NCI-H345 treated with DMSO at 0.1 percent for 48 hours (cell line): ENCODE data around the gene SLC43A1.
A peak's percentile ranks its signal among the peaks of the same experiment; 100 is the strongest.
"Not testable (repeated sequence)": the region's sequence is repeated elsewhere in the genome, so short reads cannot be mapped to it uniquely, and the experiment has no call there.

Experiments used
- DNase-seq: peaks from one replicate; lab custom pipeline; 2025; ENCODE audit not compliant: unreplicated experiment; lab: John Stamatoyannopoulos, UW

Gene SLC43A1

DNA sequence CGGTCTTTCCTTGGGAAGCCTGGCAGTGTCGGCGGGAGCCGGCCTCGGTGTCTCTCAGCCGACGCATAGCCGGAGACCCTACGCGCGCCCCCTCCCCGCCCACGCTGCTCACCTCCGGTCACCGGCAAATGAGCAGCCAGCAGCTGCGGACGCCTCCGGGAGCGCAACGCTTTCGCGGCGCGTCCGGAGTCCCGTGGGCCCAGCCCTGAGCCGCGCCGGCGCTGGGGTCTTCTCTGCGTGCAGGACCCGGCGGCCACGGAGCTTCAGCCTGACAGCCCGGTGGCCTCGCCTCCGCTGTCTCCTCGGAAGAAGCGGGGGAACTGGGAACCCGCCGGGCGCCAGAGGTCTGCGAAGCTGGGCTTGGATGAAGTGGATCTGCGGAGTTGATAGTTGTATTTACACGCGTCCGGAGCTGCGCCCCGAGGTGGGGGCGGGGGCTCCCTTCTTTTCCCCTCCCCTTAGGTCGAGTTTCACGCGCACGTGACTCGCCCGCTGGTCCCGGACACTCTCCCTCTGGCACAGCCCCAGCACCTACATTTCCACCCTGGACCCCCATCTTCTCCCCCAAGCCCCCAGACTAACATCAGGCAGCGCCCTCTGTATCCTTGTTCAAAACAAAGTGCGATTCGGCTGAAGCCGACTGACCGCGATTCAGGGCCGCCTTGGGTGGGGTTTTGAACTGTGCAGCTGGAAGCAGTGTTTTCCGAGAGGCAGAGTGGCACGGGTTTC, at the start of gene SLC43A1:
TSS of gene SLC43A1 (minus strand) at position 371 of the 729 bp plus-strand sequence. CDS start 1,591 bp downstream, outside the sequence.
- DNase-seq = no peak

DNA sequence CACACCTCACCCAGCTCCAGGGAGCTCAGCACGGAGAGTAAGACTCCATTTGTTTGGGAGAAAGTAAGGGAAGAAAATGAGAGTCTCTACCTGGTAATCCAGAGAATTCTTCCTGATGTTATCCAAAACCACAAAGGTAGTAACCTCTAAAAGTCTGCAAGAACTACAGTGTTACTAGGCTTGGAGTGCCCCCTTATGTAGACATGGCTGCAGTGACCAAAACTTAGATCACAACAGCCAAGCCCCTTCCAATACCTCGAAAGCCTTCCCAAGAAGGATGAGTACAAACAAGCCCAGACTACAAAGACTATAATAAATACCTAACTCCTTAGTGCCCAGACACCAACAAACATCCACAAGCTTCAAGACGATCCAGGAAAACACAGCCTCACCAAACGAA, 47.1 kb upstream of the SLC43A1 start:
- no peak for DNase-seq

GRCh38 chr11:57560146-57560545, 44.6 kb upstream of the SLC43A1 start:
- DNase-seq = no peak

GRCh38 chr11:57556041-57556440, 40.5 kb upstream of the SLC43A1 start:
- DNase-seq = no peak

GRCh38 chr11:57555393-57555792, 39.9 kb upstream of the SLC43A1 start:
- no peak for DNase-seq

GRCh38 chr11:57552479-57552878, 37.0 kb upstream of the SLC43A1 start:
- no peak for DNase-seq

GRCh38 chr11:57551941-57552340, 36.4 kb upstream of the SLC43A1 start:
- DNase-seq = no peak

- DNase-seq = no peak
Measured at GRCh38 chr11:57549983-57550382, 34.5 kb upstream of the SLC43A1 start.

DNA sequence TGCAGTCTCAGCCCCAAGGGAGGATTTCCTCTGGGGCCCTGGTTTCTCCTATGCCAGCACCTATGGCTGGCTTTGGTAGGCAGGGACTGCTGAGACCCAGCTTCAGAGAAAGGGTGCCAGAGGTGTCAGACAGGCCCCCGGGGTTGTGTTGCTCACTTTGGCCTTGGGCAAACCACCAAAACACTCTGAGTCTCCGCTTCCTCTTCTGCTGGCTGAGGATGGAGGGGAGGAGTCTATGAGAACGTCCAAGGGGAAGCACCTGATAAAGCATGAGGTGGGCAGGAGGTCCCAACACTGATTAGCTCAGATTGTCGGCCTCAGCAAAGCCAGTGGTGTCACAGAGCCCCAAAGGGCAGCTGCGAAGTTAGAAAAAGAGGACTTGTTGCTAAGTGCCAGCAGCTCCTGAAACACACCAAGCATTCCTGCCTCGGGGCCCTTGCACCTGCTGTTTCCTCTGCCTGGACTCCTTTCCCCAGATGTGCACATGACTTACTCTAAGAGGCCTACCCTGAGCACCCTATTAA, 32.4 kb upstream of the SLC43A1 start:
- DNase-seq = no peak

- no peak for DNase-seq
Measured at GRCh38 chr11:57546869-57547475, 31.5 kb upstream of the SLC43A1 start.

DNA sequence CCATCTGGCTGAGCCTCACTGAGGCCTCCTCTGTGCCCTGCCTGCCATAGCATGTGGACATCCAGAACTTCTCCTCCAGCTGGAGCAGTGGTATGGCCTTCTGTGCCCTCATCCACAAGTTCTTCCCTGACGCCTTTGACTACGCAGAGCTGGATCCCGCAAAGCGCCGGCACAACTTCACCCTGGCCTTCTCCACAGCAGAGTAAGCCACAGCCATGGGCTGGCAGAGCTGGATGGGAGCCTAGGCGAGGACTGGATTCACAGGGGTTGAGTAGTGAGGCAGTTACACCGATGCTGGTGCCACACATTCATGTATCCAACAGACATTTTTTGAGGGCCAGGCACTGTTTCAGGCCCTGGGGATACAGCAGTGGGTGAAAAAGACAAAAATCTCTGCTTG, 30.9 kb upstream of the SLC43A1 start:
- no peak for DNase-seq

- no peak for DNase-seq
Measured at GRCh38 chr11:57545883-57546282, 30.4 kb upstream of the SLC43A1 start.

GRCh38 chr11:57544566-57544965, 29.1 kb upstream of the SLC43A1 start:
- no peak for DNase-seq

GRCh38 chr11:57543593-57543992, 28.1 kb upstream of the SLC43A1 start:
- no peak for DNase-seq

- DNase-seq = no peak
Measured at GRCh38 chr11:57542582-57542981, 27.1 kb upstream of the SLC43A1 start.

DNA sequence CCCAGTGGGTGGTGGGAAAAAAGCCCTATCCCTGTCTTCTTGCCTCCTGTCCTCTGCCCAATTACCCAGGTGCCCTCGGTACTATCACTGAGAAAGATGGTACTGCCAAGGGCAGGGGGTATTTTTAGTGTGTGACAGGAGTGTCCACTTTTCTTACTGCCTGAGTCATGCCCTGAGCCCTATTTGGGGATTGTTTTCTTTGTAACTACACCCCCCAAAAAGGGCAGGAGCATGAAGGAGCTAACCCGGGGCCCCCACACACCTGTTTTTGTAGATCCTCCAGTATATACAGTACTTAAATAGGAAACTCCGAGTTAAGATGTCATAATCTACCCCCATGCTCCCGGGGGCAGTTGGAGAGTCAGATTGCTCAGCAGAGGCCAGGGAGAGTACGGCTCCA, 25.7 kb upstream of the SLC43A1 start:
- no peak for DNase-seq

DNA sequence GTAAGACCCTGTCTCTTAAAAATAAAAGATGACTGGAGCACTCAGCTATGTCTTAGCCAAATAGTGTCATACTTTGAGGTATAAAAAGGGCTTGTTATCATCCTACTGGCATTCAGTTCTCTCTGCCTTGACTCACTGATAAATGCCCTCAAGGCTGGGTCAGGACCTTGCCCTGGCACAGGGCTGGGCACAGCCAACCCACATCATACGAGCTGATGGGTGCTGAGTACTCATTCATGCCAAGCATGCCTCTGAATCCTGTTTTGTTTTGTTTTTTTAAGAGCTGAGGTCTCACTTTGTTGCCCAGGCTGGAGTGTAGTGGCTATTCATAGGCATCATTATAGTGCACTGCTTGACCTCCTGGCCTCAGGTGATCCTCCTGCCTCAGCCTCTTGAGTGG, 23.8 kb upstream of the SLC43A1 start:
- DNase-seq = no peak

DNA sequence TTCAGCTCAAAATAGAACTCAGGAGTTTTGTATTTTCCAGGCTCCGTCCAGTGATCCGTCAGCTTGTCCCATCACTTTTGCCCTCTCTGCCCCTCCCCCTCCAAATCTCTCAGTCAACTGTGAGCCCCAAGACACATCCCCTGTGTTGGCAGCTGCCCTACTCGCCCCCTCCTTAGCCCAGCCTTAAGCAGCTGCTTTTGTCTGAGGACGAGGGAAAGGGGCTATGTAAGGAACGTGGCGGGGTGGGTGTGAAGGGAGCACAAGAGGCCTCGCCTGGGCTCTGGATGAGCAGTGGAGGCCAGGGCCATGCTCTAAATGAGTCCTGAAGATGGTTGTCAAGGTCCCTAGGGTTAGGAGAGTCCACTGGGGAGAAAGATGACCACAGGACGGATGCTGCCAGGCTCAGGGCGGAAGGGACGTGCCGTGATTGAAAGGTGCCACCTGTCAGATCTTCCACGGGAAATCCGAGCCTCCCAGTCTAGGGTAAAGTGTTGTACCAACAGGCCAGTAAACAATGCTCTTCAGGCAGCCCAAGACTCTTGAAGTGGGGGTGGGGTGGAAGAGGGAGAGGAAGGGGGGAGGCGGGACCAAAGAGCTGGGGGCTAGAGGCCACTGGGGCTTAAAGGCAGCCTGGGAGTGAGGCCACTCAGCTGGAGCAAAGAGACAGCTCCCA, 21.6 kb upstream of the SLC43A1 start, which contains the start of gene SMTNL1:
TSS of gene SMTNL1 (plus strand) at position 649 of the 673 bp plus-strand sequence. CDS start 5,048 bp downstream, outside the sequence.
- no peak for DNase-seq

- DNase-seq = not testable (repeated sequence)
Measured at GRCh38 chr11:57534449-57534848, 18.9 kb upstream of the SLC43A1 start.

- peak; percentile 97 for DNase-seq
Measured at GRCh38 chr11:57530596-57531507, 15.3 kb upstream of the SLC43A1 start, which contains the start of gene TIMM10. TIMM10 (minus strand) TSS chr11:57530754; CDS start chr11:57530189, 565 bp downstream.

GRCh38 chr11:57530215-57530595, 14.7 kb upstream of the SLC43A1 start:
- DNase-seq = no peak
